NCI-H128 (cell line): ENCODE results near the gene SIK2.
"Not testable (repeated sequence)": the region's sequence is repeated elsewhere in the genome, so short reads cannot be mapped to it uniquely, and the experiment has no call there.

Experiments
- DNase-seq: peaks from one replicate; lab custom pipeline; 2025; ENCODE audit not compliant: unreplicated experiment; lab: John Stamatoyannopoulos, UW

SIK2 gene

GRCh38 chr11:111748035-111748804 lies 146.0 kb downstream of the SIK2 start:
- no peak for DNase-seq

DNA sequence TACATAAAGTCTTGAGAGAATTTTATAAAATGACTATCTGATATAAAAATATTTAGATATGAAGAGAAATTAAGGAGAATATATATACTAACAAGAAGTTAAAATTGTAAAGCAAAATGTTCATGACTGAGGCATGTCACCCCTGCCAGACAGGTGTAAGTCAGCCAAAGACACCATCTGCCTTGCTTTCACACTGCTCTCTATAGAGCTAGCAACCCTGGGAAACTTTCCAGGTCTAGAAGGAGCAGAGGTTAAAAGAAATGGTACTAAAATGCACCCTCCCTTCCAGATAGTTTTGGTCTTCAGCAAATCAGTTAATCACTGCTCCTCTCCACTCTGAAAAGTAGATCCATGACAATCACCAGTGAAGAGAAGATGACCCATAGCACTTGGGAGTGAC lies 147.4 kb downstream of the SIK2 start:
- DNase-seq, result no peak

DNA sequence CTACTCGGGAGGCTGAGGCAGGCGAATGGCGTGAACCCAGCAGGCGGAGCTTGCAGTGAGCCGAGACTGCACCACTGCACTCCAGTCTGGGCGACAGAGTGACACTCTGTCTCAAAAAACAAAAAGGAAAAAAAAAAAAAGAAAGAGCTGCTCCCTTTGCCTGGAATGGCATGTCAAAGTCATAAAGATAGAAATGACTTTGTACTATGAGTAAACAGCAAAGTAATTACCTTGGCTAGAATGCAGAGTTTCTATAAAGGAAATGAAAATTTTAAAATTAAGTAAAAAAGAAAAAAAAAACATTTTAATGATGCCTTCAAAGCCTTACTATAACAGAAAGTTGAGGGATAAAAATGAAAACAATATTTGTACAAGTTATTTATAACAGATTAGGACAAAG lies 153.8 kb downstream of the SIK2 start:
- no peak for DNase-seq

- DNase-seq, result no peak
These were observed 157.1 kb downstream of the SIK2 start for GRCh38 chr11:111759376-111759775.

DNA sequence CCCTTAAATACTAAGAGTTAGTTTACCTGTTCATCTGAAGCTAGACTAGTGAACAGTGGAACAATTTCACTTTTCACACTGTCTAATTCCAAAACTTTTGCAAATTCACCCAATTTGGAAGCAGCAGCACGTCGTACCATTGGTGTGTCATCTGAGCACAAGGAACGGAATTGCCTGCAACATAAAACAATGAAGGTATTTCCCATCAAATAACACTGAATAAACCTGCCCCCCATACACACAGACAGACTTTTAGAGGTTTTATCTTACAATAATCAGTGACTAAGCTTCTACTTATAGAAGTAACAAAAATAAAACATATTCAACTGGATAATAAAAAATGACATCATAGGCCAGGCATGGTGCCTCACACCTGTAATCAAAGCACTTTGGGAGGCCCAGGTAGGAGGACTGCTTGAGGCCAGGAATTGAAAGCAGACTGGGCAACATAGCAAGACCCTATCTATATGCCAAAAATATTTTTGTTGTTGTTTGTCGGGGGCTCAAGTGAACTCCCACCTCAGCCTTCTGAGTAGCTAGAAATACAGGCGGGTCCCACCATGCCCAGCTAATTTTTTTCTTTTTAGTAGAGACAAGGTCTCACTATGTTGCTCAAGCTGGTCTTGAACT lies 157.6 kb downstream of the SIK2 start:
- DNase-seq, result no peak

- DNase-seq, result no peak
These were observed 158.8 kb downstream of the SIK2 start for GRCh38 chr11:111761036-111761435.

DNA sequence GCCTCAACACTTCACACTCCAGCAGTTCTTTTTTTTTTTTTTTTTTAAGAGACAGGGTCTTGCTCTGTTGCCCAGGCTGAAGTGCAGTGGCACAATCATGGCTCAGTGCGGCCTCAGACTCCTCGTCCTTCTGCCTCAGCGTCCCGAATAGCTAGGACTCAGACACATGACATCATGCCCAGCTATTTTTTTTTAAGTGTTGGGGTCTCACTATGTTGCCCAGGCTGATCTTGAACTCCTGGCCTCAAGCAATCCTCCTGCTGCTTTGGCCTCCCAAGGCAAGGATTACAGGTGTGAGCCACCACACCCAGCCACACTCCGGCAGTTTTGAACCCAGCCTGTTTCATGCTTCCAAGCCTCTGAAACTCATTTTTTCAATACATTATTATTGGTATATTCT lies 160.3 kb downstream of the SIK2 start:
- no peak for DNase-seq

GRCh38 chr11:111762981-111763643 lies 160.9 kb downstream of the SIK2 start:
- no peak for DNase-seq

- DNase-seq, result no peak
These were observed 162.4 kb downstream of the SIK2 start for GRCh38 chr11:111764621-111765020.

GRCh38 chr11:111765320-111765983 lies 163.2 kb downstream of the SIK2 start:
- DNase-seq, result no peak

GRCh38 chr11:111765984-111766833 lies 164.0 kb downstream of the SIK2 start, which contains the start of gene PPP2R1B:
Gene PPP2R1B, minus strand, starts transcription at chr11:111766389. Its CDS starts 28 bp downstream, at chr11:111766361.
- DNase-seq, result peak; percentile 39

- DNase-seq, result no peak
These were observed 164.5 kb downstream of the SIK2 start for GRCh38 chr11:111766834-111767142.

- no peak for DNase-seq
These were observed 168.4 kb downstream of the SIK2 start for GRCh38 chr11:111770581-111771134.

- DNase-seq, result not testable (repeated sequence)
These were observed 169.0 kb downstream of the SIK2 start for GRCh38 chr11:111771205-111771604.

GRCh38 chr11:111772535-111772934 lies 170.3 kb downstream of the SIK2 start:
- no peak for DNase-seq

GRCh38 chr11:111774955-111775710 lies 172.9 kb downstream of the SIK2 start:
- DNase-seq, result no peak

DNA sequence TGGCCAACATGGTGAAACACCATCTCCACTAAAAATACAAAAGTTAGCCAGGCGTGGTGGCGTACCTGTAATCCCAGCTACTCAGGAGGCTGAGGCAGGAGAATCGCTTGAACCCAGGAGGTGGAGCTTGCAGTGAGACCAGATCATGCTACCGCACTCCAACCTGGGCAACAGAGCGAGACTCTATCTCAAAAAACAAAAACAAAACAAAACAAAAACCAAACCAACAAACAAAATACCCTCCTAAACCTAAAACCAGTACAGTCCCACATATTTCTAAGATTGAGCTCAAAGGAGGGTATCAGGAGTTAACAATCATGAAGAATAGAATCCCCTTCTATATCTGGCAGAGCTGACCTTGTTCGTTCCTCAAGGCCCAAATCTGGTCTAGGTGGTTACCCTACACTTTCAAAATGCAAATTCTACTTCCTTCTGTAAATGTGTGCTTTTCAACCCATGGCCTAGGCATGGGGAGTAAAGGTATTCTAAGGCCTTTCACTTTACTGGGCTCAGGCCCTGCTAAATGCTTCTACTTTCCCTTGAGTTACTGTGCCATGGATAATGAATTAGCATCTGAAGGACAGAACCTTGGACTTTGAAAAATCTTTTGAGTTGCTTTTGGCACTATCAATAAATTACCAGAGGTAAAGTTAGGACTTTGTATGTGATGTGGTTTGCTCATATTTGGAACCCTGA lies 174.3 kb downstream of the SIK2 start:
- DNase-seq, result no peak

- DNase-seq, result peak; percentile 65
These were observed 175.1 kb downstream of the SIK2 start for GRCh38 chr11:111777094-111778046.
